ACHN (cell line): ENCODE measurements around the gene FGFR2.
"Not testable (repeated sequence)": the region's sequence is repeated elsewhere in the genome, so short reads cannot be mapped to it uniquely, and the experiment has no call there.

Experiments
- DNase-seq: peaks from one replicate; pipeline ENCODE4 v3.0.0-alpha.2; 2015
- in situ Hi-C: cut with HindIII; loops from 2 replicates; pipeline ENCODE4 v1.10.0; 2017; ENCODE audit warnings: low sequenced_read_pairs, low pct_ligation_motif_present, low pct_unique_long_range_greater_than_20kb

The FGFR2 gene

GRCh38 chr10:121535381-121535780, 62.9 kb downstream of the FGFR2 start:
- in situ Hi-C loops = no loop called here
- no peak for DNase-seq

- in situ Hi-C loops = no loop called here
- no peak for DNase-seq
These were observed 65.9 kb downstream of the FGFR2 start for GRCh38 chr10:121532292-121532864.

- in situ Hi-C loops = no loop called here
- DNase-seq = no peak
These were observed 66.4 kb downstream of the FGFR2 start for GRCh38 chr10:121531830-121532178.

GRCh38 chr10:121531076-121531829, 67.0 kb downstream of the FGFR2 start:
- DNase-seq = no peak
- in situ Hi-C loops = no loop called here

GRCh38 chr10:121530481-121531075, 67.7 kb downstream of the FGFR2 start:
- DNase-seq = no peak
- in situ Hi-C loops = no loop called here

GRCh38 chr10:121527690-121528089, 70.6 kb downstream of the FGFR2 start:
- in situ Hi-C loops = no loop called here

GRCh38 chr10:121526801-121527221, 71.4 kb downstream of the FGFR2 start:
- DNase-seq = no peak
- in situ Hi-C loops = no loop called here

More at GRCh38 chr10:121527690-121528089, 70.6 kb downstream of the FGFR2 start:
- peak; percentile 86 for DNase-seq

GRCh38 chr10:121526135-121526790, 72.0 kb downstream of the FGFR2 start:
- no peak for DNase-seq
- in situ Hi-C loops = no loop called here

GRCh38 chr10:121525251-121526134, 72.8 kb downstream of the FGFR2 start:
- peak; percentile 47 for DNase-seq
- in situ Hi-C loops = no loop called here

GRCh38 chr10:121524157-121524817, 74.0 kb downstream of the FGFR2 start:
- in situ Hi-C loops = no loop called here
- no peak for DNase-seq

- in situ Hi-C loops = no loop called here
These were observed 75.4 kb downstream of the FGFR2 start for GRCh38 chr10:121522831-121523230.

GRCh38 chr10:121521794-121522556, 76.3 kb downstream of the FGFR2 start:
- in situ Hi-C loops = no loop called here
- DNase-seq = no peak

More at GRCh38 chr10:121522831-121523230, 75.4 kb downstream of the FGFR2 start:
- no peak for DNase-seq

- DNase-seq, in situ Hi-C loops: not testable (repeated sequence)
These were observed 77.7 kb downstream of the FGFR2 start for GRCh38 chr10:121520526-121520925.

GRCh38 chr10:121519901-121520493, 78.2 kb downstream of the FGFR2 start:
- in situ Hi-C loops = no loop called here
- DNase-seq = no peak

GRCh38 chr10:121519411-121519810, 78.8 kb downstream of the FGFR2 start:
- in situ Hi-C loops = no loop called here

GRCh38 chr10:121518333-121518732, 79.9 kb downstream of the FGFR2 start:
- DNase-seq = no peak
- in situ Hi-C loops = no loop called here

More at GRCh38 chr10:121519411-121519810, 78.8 kb downstream of the FGFR2 start:
- DNase-seq = no peak
